Measurements from ENCODE around the gene NPLOC4.
A peak's percentile ranks its signal among the peaks of the same experiment; 100 is the strongest.

NPLOC4 gene

GRCh38 chr17:81583589-81584342 lies 53.1 kb downstream of the NPLOC4 start:
- DNase-seq (ENCODE audit: low read depth), result peak; percentile 41

- DNase-seq (ENCODE audit: low read depth), result no peak
Observed at GRCh38 chr17:81582749-81583148, 54.2 kb downstream of the NPLOC4 start.

GRCh38 chr17:81582341-81582740 lies 54.6 kb downstream of the NPLOC4 start:
- no peak for DNase-seq (ENCODE audit: low read depth)

GRCh38 chr17:81581758-81582157 lies 55.2 kb downstream of the NPLOC4 start:
- no peak for DNase-seq (ENCODE audit: low read depth)

- no peak for DNase-seq (ENCODE audit: low read depth)
Observed at GRCh38 chr17:81580481-81580880, 56.4 kb downstream of the NPLOC4 start.

- no peak for DNase-seq (ENCODE audit: low read depth)
Observed at GRCh38 chr17:81579821-81580321, 57.0 kb downstream of the NPLOC4 start.

- DNase-seq (ENCODE audit: low read depth), result no peak
Observed at GRCh38 chr17:81579298-81579697, 57.6 kb downstream of the NPLOC4 start.

GRCh38 chr17:81578561-81579225 lies 58.2 kb downstream of the NPLOC4 start:
- no peak for DNase-seq (ENCODE audit: low read depth)

- no peak for DNase-seq (ENCODE audit: low read depth)
Observed at GRCh38 chr17:81578038-81578441, 58.9 kb downstream of the NPLOC4 start.

GRCh38 chr17:81577278-81578000 lies 59.5 kb downstream of the NPLOC4 start:
- peak; percentile 34 for DNase-seq (ENCODE audit: low read depth)

- peak; percentile 67 for DNase-seq (ENCODE audit: low read depth)
Observed at GRCh38 chr17:81576621-81577277, 60.2 kb downstream of the NPLOC4 start.

- DNase-seq (ENCODE audit: low read depth), result no peak
Observed at GRCh38 chr17:81575836-81576235, 61.1 kb downstream of the NPLOC4 start.

GRCh38 chr17:81574643-81574956 lies 62.3 kb downstream of the NPLOC4 start:
- no peak for DNase-seq (ENCODE audit: low read depth)

- DNase-seq (ENCODE audit: low read depth), result no peak
Observed at GRCh38 chr17:81573794-81574642, 62.9 kb downstream of the NPLOC4 start.

- no peak for DNase-seq (ENCODE audit: low read depth)
Observed at GRCh38 chr17:81572563-81573168, 64.2 kb downstream of the NPLOC4 start.

GRCh38 chr17:81570964-81571363 lies 65.9 kb downstream of the NPLOC4 start:
- DNase-seq (ENCODE audit: low read depth), result no peak

GRCh38 chr17:81569986-81570514 lies 66.9 kb downstream of the NPLOC4 start:
- DNase-seq (ENCODE audit: low read depth), result no peak

GRCh38 chr17:81568416-81568815 lies 68.5 kb downstream of the NPLOC4 start:
- no peak for DNase-seq (ENCODE audit: low read depth)

- no peak for DNase-seq (ENCODE audit: low read depth)
Observed at GRCh38 chr17:81567191-81567590, 69.7 kb downstream of the NPLOC4 start.

- peak; percentile 86 for DNase-seq (ENCODE audit: low read depth)
Observed at GRCh38 chr17:81566461-81567126, 70.3 kb downstream of the NPLOC4 start.
